ENCODE measurements around the gene ATP5PD. TPM values are rescaled to one million over a fixed set of nuclear protein-coding genes. Genes with fewer than 3 reads are reported as not detected.

The ATP5PD gene
- total and polyA plus RNA-seq, 2 of the 13 experiments (the other 11 are each of a cell fraction or from before 2014, with no cell fraction given) = 158 to 428 TPM

- TF ChIP-seq SNAPC4 (CRISPR knock-in tag; IDR thresholded peaks at IDR 0.05) = no peak; the same call in 1 of the 2 replicates
- 0 out of 2 replicates have a peak, but pooled peaks have one; percentile 17 for TF ChIP-seq AKAP8 (CRISPR knock-in tag; IDR thresholded peaks at IDR 0.05)
- no peak for TF ChIP-seq THRA (CRISPR knock-in tag; IDR thresholded peaks at IDR 0.05; ENCODE audit: borderline replicate concordance)
- no peak for TF ChIP-seq ZNF318 (CRISPR knock-in tag; IDR thresholded peaks at IDR 0.05)
- no peak for TF ChIP-seq ZNF513 (CRISPR knock-in tag; conservative IDR thresholded peaks at IDR 0.05)
- no peak for TF ChIP-seq MED13 (CRISPR knock-in tag; IDR thresholded peaks at IDR 0.05)
- TF ChIP-seq ZNF232 (CRISPR knock-in tag; IDR thresholded peaks at IDR 0.05; ENCODE audit: borderline replicate concordance) = peak; percentile 44; the same call in 1 of the 2 replicates
- no peak for TF ChIP-seq ZNF335 (CRISPR knock-in tag; IDR thresholded peaks at IDR 0.05)
- TF ChIP-seq TSC22D2 (CRISPR knock-in tag; IDR thresholded peaks at IDR 0.05; ENCODE audit: borderline replicate concordance) = no peak; the same call in 1 of the 2 replicates
- TF ChIP-seq ZNF562 (CRISPR knock-in tag; IDR thresholded peaks at IDR 0.05; ENCODE audit: borderline replicate concordance) = no peak
- TF ChIP-seq FOXK1 (CRISPR knock-in tag; IDR thresholded peaks at IDR 0.05; ENCODE audit: borderline replicate concordance, low read depth) = no peak
These were observed 41.0 kb upstream of the ATP5PD start, which contains the start of gene SLC16A5 (continued) for GRCh38 chr17:75087558-75088453.
